ENCODE data around the gene PPT2. TPM values are rescaled to one million over a fixed set of nuclear protein-coding genes. Genes with fewer than 3 reads are reported as not detected.

PPT2 gene
- total and polyA plus RNA-seq, 2 donors (not counting 1 experiment from before 2014, with no cell fraction given) = 13.7 to 37.3 TPM

- Histone ChIP-seq H3K27me3 (ENCODE audit: control insufficient read depth, insufficient read depth, low read length) (peaks cover 7% of the 10 kb centered on the region), H4K20me1 (ENCODE audit: control insufficient read depth, extremely low read depth, insufficient read depth, low read length) (no peaks in the 10 kb centered on the region), H3K36me3 (ENCODE audit: control insufficient read depth, insufficient read depth, low read length) (peaks cover 11% of the 10 kb centered on the region), H3K9ac (ENCODE audit: insufficient read depth, low read length) (no peak overlapping the region), H3K4me3 (replicated peaks in 1 of 4; ENCODE audit: control extremely low read depth in 1 of 4, insufficient read depth in 1 of 4, low read depth in 3 of 4, low read length in 4 of 4) (no peak overlapping the region), H3K4me1 (ENCODE audit: control insufficient read depth, extremely low read depth, insufficient read depth, low read length) (peaks cover 46% of the 10 kb centered on the region), H3K27ac (ENCODE audit: insufficient read depth, low read length) (no peak overlapping the region), H3K4me2 (ENCODE audit: extremely low read depth, insufficient read depth, low read length) (no peak overlapping the region), H3K79me2 (ENCODE audit: control insufficient read depth, insufficient read depth, low read length) (no peaks in the 10 kb centered on the region), H2AFZ (ENCODE audit: low read length) (no peak overlapping the region), H3K9me3 (ENCODE audit: control insufficient read depth, insufficient read depth, low read depth, low read length) (no peaks in the 10 kb centered on the region)
- TF ChIP-seq EZH2 (IDR thresholded peaks at IDR 0.05; ENCODE audit: low read length, missing control alignments) = no peak
- TF ChIP-seq CTCF (conservative IDR thresholded peaks at IDR 0.05 in 1 of 2, IDR thresholded peaks at IDR 0.05 in 1 of 2; ENCODE audit: low read depth in 1 of 2, low read length in 2 of 2) = no peak
- DNase-seq (ENCODE audit: low read depth in 2 of 2) = peak in 1 of 2 donors; percentile 58
Observed at GRCh38 chr6:32112431-32112980, 41.4 kb upstream of the PPT2 start.

DNA sequence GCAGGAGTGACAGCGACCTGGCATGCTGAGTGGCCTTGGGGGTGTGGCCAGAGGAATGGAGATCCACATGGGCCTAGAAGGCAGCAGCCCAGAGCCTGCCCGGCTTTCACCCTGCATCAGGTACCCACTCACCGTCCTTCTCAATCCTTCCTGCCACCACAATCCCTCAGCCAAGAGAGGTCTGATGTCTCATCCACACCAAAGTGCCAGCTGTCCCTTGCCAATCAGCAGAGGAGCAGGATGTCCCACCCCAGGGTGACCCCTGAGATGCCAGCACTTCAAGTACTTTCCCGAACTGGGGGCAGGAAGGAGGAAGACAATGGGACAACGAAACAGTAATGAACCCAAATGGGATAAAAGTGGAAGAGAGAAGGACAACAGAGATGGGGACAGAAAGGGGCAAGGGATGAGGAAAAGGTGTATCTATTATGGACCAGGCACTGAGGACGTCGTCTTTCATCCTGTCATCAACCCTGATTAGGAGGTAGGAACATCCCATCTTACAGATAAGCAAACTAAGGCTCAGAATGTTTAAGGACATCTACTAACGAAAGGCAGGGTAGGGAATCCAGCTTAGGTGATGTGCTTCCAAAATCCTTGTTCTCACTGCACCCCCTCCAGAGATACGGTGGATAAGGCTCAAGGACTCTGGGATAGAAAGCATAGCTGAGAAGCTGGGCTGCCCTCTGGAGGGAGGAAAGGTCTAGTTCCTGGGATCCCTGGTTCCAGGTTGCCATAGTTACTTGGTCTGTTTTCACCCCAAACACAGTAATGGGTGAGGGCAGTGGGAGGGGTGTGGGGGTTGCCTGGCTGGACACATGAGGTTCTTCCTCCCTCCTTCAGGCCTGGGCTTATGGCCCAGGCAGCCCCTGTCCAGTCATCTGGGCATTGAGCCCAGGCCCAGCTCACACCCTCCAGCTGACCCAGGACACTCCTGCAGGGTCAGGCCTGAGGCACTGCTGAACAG lies 40.3 kb upstream of the PPT2 start:
- TF ChIP-seq EZH2 (IDR thresholded peaks at IDR 0.05; ENCODE audit: low read length, missing control alignments) (no peak), CTCF (conservative IDR thresholded peaks at IDR 0.05 in 1 of 2, IDR thresholded peaks at IDR 0.05 in 1 of 2; ENCODE audit: low read depth in 1 of 2, low read length in 2 of 2) (peak; percentile 69 to 78)
- Histone ChIP-seq H3K4me2 (ENCODE audit: extremely low read depth, insufficient read depth, low read length) (peak overlapping the region; percentile 30), H3K27me3 (ENCODE audit: control insufficient read depth, insufficient read depth, low read length) (peaks cover 6% of the 10 kb centered on the region), H3K9ac (ENCODE audit: insufficient read depth, low read length) (peak overlapping the region; percentile 55), H4K20me1 (ENCODE audit: control insufficient read depth, extremely low read depth, insufficient read depth, low read length) (no peaks in the 10 kb centered on the region), H2AFZ (ENCODE audit: low read length) (no peak overlapping the region), H3K4me3 (replicated peaks in 1 of 4; ENCODE audit: control extremely low read depth in 1 of 4, insufficient read depth in 1 of 4, low read depth in 3 of 4, low read length in 4 of 4) (no peak overlapping the region), H3K79me2 (ENCODE audit: control insufficient read depth, insufficient read depth, low read length) (no peaks in the 10 kb centered on the region), H3K36me3 (ENCODE audit: control insufficient read depth, insufficient read depth, low read length) (peaks cover 16% of the 10 kb centered on the region), H3K9me3 (ENCODE audit: control insufficient read depth, insufficient read depth, low read depth, low read length) (no peaks in the 10 kb centered on the region), H3K4me1 (ENCODE audit: control insufficient read depth, extremely low read depth, insufficient read depth, low read length) (peaks cover 38% of the 10 kb centered on the region), H3K27ac (ENCODE audit: insufficient read depth, low read length) (peak overlapping the region; percentile 94)
- DNase-seq (ENCODE audit: low read depth in 2 of 2) = peak; percentile 76 to 99

GRCh38 chr6:32114796-32115195 lies 39.1 kb upstream of the PPT2 start:
- H3K27me3 ChIP-seq (ENCODE audit: control insufficient read depth, insufficient read depth, low read length) = peaks cover 3% of the 10 kb centered on the region
- peak overlapping the region; percentile 93 for H3K27ac ChIP-seq (ENCODE audit: insufficient read depth, low read length)
- peaks cover 35% of the 10 kb centered on the region for H3K4me1 ChIP-seq (ENCODE audit: control insufficient read depth, extremely low read depth, insufficient read depth, low read length)
- no peak overlapping the region for H2AFZ ChIP-seq (ENCODE audit: low read length)
- H3K9ac ChIP-seq (ENCODE audit: insufficient read depth, low read length) = peak overlapping the region; percentile 56
- H3K36me3 ChIP-seq (ENCODE audit: control insufficient read depth, insufficient read depth, low read length) = peaks cover 18% of the 10 kb centered on the region
- no peaks in the 10 kb centered on the region for H4K20me1 ChIP-seq (ENCODE audit: control insufficient read depth, extremely low read depth, insufficient read depth, low read length)
- H3K4me3 ChIP-seq (replicated peaks in 1 of 4; ENCODE audit: control extremely low read depth in 1 of 4, insufficient read depth in 1 of 4, low read depth in 3 of 4, low read length in 4 of 4) = no peak overlapping the region
- TF ChIP-seq EZH2 (IDR thresholded peaks at IDR 0.05; ENCODE audit: low read length, missing control alignments) = no peak
- no peak for TF ChIP-seq CTCF (conservative IDR thresholded peaks at IDR 0.05 in 1 of 2, IDR thresholded peaks at IDR 0.05 in 1 of 2; ENCODE audit: low read depth in 1 of 2, low read length in 2 of 2)
- no peaks in the 10 kb centered on the region for H3K9me3 ChIP-seq (ENCODE audit: control insufficient read depth, insufficient read depth, low read depth, low read length)
- peak overlapping the region; percentile 66 for H3K4me2 ChIP-seq (ENCODE audit: extremely low read depth, insufficient read depth, low read length)
- no peak for DNase-seq (ENCODE audit: low read depth in 2 of 2)
- no peaks in the 10 kb centered on the region for H3K79me2 ChIP-seq (ENCODE audit: control insufficient read depth, insufficient read depth, low read length)

Data from fibroblast of lung (primary cell).